Kidney (tissue), 14 donors: Measurements from ENCODE around the gene NOS1. TPM values are rescaled to one million over a fixed set of nuclear protein-coding genes. Genes with fewer than 3 reads are reported as not detected.

Source experiments
- DNase-seq, 5 donors: peaks; one replicate each; pipeline ENCODE4 v3.0.0-alpha.2; 2013 to 2020
- FAIRE-seq: peaks from 2 replicates; lab custom pipeline; 2012; peaks lifted over from hg19 to GRCh38; lab: Jason Lieb, UNC
- H3K27ac ChIP-seq, 2 donors: one replicate each; pipeline ENCODE4 v1.7.0; 2013; ENCODE audit warnings: low read depth in 2 of 2, low read length in 2 of 2, inconsistent platforms in 1 of 2
- H3K27me3 ChIP-seq: one replicate; pipeline ENCODE4 v1.7.1; 2013; ENCODE audit warnings: low read length, inconsistent platforms; ENCODE audit not compliant: control insufficient read depth, insufficient read depth
- H3K36me3 ChIP-seq, 3 donors: one replicate each; pipeline versions ENCODE4 v1.7.0 to v1.7.1; 2013; ENCODE audit warnings: low read length in 3 of 3, control low read depth in 1 of 3, inconsistent platforms in 1 of 3; ENCODE audit not compliant: insufficient read depth in 3 of 3, control insufficient read depth in 2 of 3
- H3K4me1 ChIP-seq, 3 donors: one replicate each; pipeline versions ENCODE4 v1.7.0 to v1.7.1; 2013; ENCODE audit warnings: low read length in 3 of 3, inconsistent platforms in 1 of 3, low read depth in 1 of 3; ENCODE audit not compliant: control insufficient read depth in 2 of 3, insufficient read depth in 2 of 3
- H3K4me3 ChIP-seq, 3 donors: one replicate each; pipeline versions ENCODE4 v1.7.0 to v1.8.1; 2013; ENCODE audit warnings: low read length in 3 of 3, control low read depth in 1 of 3, inconsistent platforms in 1 of 3
- H3K9ac ChIP-seq, 3 donors: one replicate each; pipeline versions ENCODE4 v1.7.0 to v1.7.1; 2013; ENCODE audit warnings: low read length in 3 of 3, control low read depth in 1 of 3, inconsistent platforms in 1 of 3
- H3K9me3 ChIP-seq, 3 donors: one replicate each; pipeline versions ENCODE4 v1.7.0 to v1.7.1; 2013; ENCODE audit warnings: low read length in 3 of 3, control low read depth in 1 of 3, inconsistent platforms in 1 of 3; ENCODE audit not compliant: control insufficient read depth in 2 of 3, insufficient read depth in 1 of 3
- intact Hi-C: fragments of 100-400 bp; cut with DNase I; formaldehyde crosslinking; loops from one replicate; pipeline ENCODE4 v1.11.1; 2022
- polyA plus RNA-seq: library from polyadenylated mRNA; stranded (reverse); fragments of 350-450 nt; fragmentation: Illumina TruSeq; extraction: RNeasy Lipid Tissue Mini Kit (QIAGEN cat#74804); gene quantifications from one replicate; pipeline ENCODE4 v1.2.3, GENCODE V29; 2014; ENCODE audit warnings: low read depth, low replicate concordance; ENCODE audit not compliant: insufficient read depth
- total RNA-seq: library from RNA; stranded (reverse); fragmentation: NEBNext Ultra II Directional; extraction: Animal tissue kit (Norgen Biotek cat#: 25700); gene quantifications from one replicate; pipeline ENCODE4 v1.2.1, GENCODE V29; 2021
- TF ChIP-seq, protein P1 (sequence below): IDR thresholded peaks from 3 replicates; pipeline ENCODE4 v1.5.1; 2012; ENCODE audit warnings: mild to moderate bottlenecking, moderate library complexity, borderline replicate concordance; ENCODE audit not compliant: insufficient read depth; ENCODE audit errors: extremely low read depth
- donor health status: control.
- donor health status: control.
- donor health status: control.
- donor health status: control.
- donor health status: control.
- donor health status: DM: yes; HTN: yes; CAD: no.
- donor health status: Normal renal cell carcinoma (clear cell type).

NOS1 gene
- total and polyA plus RNA-seq, 2 donors from 2014 or later: 1.3 to 6.5 TPM

DNA sequence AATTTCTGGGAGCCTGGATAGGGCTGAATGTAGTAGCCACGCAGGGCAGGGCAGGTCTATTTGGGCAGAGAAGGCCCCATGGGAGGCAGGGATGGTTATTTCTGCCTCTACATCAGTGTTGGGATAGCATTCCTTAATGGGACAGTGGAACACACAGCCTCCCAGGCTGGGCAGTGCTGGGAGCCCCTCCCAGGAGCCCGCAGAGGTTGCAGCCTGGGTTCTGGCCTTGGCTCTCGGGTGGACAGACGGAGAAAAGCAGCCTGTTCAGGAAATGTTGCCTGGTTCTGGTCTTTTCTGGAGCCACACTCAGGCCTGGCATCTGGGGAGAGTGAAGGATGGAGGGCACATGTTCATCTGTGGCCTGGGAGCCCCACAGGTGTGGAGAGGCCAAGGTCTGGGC lies 479 bp upstream of the NOS1 start:
- no peaks in the 10 kb centered on the region for H3K36me3 ChIP-seq
- no peak overlapping the region for H3K27ac ChIP-seq
- H3K9me3 ChIP-seq: no peaks in the 10 kb centered on the region
- FAIRE-seq: no peak
- DNase-seq: no peak
- H3K27me3 ChIP-seq: peaks cover 44% of the 10 kb centered on the region
- no peak overlapping the region for H3K4me3 ChIP-seq
- TF ChIP-seq, protein P1, sequence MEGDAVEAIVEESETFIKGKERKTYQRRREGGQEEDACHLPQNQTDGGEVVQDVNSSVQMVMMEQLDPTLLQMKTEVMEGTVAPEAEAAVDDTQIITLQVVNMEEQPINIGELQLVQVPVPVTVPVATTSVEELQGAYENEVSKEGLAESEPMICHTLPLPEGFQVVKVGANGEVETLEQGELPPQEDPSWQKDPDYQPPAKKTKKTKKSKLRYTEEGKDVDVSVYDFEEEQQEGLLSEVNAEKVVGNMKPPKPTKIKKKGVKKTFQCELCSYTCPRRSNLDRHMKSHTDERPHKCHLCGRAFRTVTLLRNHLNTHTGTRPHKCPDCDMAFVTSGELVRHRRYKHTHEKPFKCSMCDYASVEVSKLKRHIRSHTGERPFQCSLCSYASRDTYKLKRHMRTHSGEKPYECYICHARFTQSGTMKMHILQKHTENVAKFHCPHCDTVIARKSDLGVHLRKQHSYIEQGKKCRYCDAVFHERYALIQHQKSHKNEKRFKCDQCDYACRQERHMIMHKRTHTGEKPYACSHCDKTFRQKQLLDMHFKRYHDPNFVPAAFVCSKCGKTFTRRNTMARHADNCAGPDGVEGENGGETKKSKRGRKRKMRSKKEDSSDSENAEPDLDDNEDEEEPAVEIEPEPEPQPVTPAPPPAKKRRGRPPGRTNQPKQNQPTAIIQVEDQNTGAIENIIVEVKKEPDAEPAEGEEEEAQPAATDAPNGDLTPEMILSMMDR: no peak
- H3K4me1 ChIP-seq: no peaks in the 10 kb centered on the region
- H3K9ac ChIP-seq: no peak overlapping the region
- intact Hi-C loops: no loop called here

GRCh38 chr12:117360551-117361346 lies 677 bp downstream of the NOS1 start:
- Histone ChIP-seq H3K9me3 (no peaks in the 10 kb centered on the region), H3K36me3 (no peaks in the 10 kb centered on the region), H3K27ac (no peak overlapping the region), H3K9ac (no peak overlapping the region), H3K4me1 (no peaks in the 10 kb centered on the region), H3K4me3 (no peak overlapping the region), H3K27me3 (peaks cover 44% of the 10 kb centered on the region)
- DNase-seq: no peak
- TF ChIP-seq, protein P1: no peak
- no peak for FAIRE-seq
- intact Hi-C loops: no loop called here

GRCh38 chr12:117360222-117360550 lies 1.2 kb downstream of the NOS1 start:
- FAIRE-seq: no peak
- TF ChIP-seq, protein P1: no peak
- intact Hi-C loops: no loop called here
- Histone ChIP-seq H3K36me3 (no peaks in the 10 kb centered on the region), H3K4me1 (no peaks in the 10 kb centered on the region), H3K9ac (no peak overlapping the region), H3K9me3 (no peaks in the 10 kb centered on the region), H3K4me3 (no peak overlapping the region), H3K27me3 (peaks cover 44% of the 10 kb centered on the region), H3K27ac (no peak overlapping the region)
- DNase-seq: no peak
